Nephron progenitor cell (in vitro differentiated cells): ENCODE measurements around the gene PLA2G4E.

ENCODE experiments used
- DNase-seq: peaks from one replicate; pipeline ENCODE4 v3.0.0; 2021
- H3K27ac Mint-ChIP-seq: 2 replicates; pipeline ENCODE4 v1.8.0; 2021; ENCODE audit warnings: mild to moderate bottlenecking, moderate library complexity, mixed read lengths
- H3K27me3 Mint-ChIP-seq: 2 replicates; pipeline ENCODE4 v1.8.0; 2021; ENCODE audit warnings: mild to moderate bottlenecking, low read depth, mixed read lengths; ENCODE audit not compliant: poor library complexity
- H3K36me3 Mint-ChIP-seq: 2 replicates; pipeline ENCODE4 v1.8.0; 2021; ENCODE audit warnings: low read depth, mixed read lengths
- H3K4me1 Mint-ChIP-seq: 2 replicates; pipeline ENCODE4 v1.8.0; 2021; ENCODE audit warnings: mixed read lengths
- H3K4me3 Mint-ChIP-seq: 2 replicates; pipeline ENCODE4 v1.8.0; 2021; ENCODE audit warnings: mild to moderate bottlenecking, moderate library complexity, mixed read lengths
- H3K9me3 Mint-ChIP-seq: 2 replicates; pipeline ENCODE4 v1.8.0; 2021; ENCODE audit warnings: mild to moderate bottlenecking, moderate library complexity, mixed read lengths
- TF ChIP-seq, protein P1 (sequence below): fragments of 200-600 bp; sonication (generic); IDR thresholded peaks from 2 replicates; pipeline ENCODE4 v1.5.0; 2021; ENCODE audit warnings: antibody characterized with exemption

Gene PLA2G4E

DNA sequence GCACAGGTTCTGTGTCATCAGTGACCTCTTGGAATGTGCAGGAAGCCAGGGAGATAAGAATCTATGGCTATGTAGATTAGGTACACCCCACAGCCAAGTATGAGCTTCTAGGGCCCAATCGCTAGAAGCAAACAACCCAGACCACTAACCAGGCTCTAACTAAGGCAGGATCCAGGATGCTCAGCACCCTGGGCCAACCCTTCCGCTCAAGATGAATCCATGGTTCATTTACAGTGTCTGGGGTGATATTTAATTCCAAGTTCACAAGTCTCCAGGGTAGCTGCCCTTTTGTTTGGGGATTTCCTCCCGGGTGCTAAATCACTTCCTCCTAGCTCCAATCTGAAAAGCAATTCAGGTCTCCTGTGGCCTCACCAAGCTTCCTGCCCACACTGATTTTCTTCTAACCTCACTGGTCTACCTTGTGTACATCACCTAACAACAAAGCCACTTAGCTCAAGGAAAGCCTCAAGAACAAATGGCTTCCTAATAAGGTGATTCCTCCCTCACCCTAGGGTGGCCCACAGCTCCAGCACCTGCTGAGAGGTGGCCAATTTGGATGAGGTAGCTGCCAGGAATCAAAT lies 50.9 kb downstream of the PLA2G4E start:
- Mint-ChIP-seq H3K9me3 (no peaks in the 10 kb centered on the region), H3K36me3 (peaks cover 5% of the 10 kb centered on the region), H3K4me1 (peaks cover 42% of the 10 kb centered on the region), H3K27ac (no peak overlapping the region), H3K4me3 (peak overlapping the region; percentile 37), H3K27me3 (peaks cover 14% of the 10 kb centered on the region)
- no peak for DNase-seq
- TF ChIP-seq, protein P1, sequence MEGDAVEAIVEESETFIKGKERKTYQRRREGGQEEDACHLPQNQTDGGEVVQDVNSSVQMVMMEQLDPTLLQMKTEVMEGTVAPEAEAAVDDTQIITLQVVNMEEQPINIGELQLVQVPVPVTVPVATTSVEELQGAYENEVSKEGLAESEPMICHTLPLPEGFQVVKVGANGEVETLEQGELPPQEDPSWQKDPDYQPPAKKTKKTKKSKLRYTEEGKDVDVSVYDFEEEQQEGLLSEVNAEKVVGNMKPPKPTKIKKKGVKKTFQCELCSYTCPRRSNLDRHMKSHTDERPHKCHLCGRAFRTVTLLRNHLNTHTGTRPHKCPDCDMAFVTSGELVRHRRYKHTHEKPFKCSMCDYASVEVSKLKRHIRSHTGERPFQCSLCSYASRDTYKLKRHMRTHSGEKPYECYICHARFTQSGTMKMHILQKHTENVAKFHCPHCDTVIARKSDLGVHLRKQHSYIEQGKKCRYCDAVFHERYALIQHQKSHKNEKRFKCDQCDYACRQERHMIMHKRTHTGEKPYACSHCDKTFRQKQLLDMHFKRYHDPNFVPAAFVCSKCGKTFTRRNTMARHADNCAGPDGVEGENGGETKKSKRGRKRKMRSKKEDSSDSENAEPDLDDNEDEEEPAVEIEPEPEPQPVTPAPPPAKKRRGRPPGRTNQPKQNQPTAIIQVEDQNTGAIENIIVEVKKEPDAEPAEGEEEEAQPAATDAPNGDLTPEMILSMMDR = no peak

DNA sequence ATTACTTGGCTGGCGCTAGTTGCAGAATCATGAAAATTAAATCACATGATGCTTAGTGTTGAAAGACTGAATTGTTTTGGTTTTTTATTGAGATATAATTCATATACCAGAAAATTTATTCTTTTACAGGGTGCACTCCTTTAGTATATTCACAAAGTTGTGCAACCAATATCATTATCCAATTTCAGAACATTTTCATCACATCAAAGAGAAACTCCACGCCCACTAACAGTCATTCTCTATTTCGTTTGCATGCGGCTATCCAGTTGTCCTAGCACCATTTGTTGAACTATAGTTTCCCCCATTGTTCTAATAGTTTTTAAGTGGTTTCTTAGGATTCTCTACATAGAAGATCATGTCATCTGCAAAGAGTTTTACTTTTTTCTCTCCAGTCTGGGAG lies 52.1 kb downstream of the PLA2G4E start:
- TF ChIP-seq, protein P1 = no peak
- Mint-ChIP-seq H3K27ac (no peak overlapping the region), H3K4me1 (peaks cover 42% of the 10 kb centered on the region), H3K4me3 (no peak overlapping the region), H3K27me3 (peaks cover 3% of the 10 kb centered on the region), H3K36me3 (peaks cover 5% of the 10 kb centered on the region), H3K9me3 (no peaks in the 10 kb centered on the region)
- DNase-seq = no peak

DNA sequence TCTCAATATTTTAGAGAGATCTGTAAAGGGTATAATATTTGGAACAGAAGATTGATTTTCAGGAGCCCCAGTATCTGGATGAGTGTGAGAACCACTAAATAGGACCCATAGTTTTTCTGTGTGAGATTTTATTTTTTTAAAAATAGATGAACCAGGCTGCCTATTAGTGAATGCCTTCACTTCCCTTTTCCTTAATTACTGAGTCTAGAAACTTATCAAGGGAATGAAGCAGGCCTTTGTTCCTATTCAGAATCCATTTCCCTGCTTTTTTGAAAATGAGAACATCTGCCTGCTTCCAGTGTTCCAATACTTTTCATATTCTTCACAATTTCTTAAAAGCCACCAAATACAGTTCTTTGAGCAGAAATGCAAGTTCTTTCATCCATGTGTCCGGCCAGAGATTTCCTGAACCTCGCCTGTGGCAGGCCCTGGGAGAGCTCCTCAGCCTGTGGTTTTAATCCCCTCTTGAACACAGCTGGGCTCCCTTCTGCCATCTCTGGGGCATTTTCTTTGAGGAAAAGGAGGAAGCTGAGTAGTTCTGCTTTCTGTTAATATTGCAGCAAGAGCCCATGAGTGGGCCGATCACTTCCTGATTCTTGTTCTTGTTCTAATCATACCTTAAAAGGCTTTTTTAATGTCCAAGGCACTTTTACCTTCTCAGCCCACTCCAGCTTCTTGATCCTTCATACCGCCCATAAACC lies 53.2 kb downstream of the PLA2G4E start:
- TF ChIP-seq, protein P1 = no peak
- peaks cover 2% of the 10 kb centered on the region for H3K27me3 Mint-ChIP-seq
- H3K4me1 Mint-ChIP-seq = peaks cover 42% of the 10 kb centered on the region
- H3K9me3 Mint-ChIP-seq = peaks cover 3% of the 10 kb centered on the region
- peak overlapping the region; percentile 6 for H3K27ac Mint-ChIP-seq
- H3K4me3 Mint-ChIP-seq = no peak overlapping the region
- peaks cover 5% of the 10 kb centered on the region for H3K36me3 Mint-ChIP-seq
- DNase-seq = no peak

DNA sequence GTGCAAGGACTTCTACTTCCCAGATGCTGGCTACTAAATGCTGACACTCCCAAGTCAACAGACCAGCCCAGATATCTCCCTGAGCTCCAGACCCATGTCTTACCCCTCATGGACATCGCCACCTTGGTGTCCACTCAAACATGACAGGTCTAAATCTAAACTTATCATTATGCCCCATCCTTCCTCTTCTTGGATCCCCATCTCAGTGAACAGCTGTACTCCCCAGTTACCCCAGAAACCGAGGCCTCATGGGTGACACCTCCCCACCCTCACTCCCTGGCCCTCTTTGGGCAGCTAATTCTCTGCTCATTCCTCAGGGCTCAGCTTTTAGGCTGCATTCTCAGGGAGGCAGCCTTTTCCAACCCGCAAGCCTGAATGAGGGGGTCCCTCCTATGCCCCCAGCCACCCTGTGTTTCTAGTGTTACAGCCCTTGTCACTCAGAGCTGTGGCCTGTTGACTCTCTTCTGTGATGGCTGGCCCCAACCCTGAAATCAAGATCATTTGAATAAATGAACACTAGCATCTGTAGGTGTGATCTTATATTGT lies 53.8 kb downstream of the PLA2G4E start:
- Mint-ChIP-seq H3K27ac (peak overlapping the region; percentile 78), H3K9me3 (peaks cover 8% of the 10 kb centered on the region), H3K4me3 (no peak overlapping the region), H3K4me1 (peaks cover 42% of the 10 kb centered on the region), H3K27me3 (peaks cover 2% of the 10 kb centered on the region), H3K36me3 (peaks cover 10% of the 10 kb centered on the region)
- TF ChIP-seq, protein P1 = no peak
- DNase-seq = no peak

DNA sequence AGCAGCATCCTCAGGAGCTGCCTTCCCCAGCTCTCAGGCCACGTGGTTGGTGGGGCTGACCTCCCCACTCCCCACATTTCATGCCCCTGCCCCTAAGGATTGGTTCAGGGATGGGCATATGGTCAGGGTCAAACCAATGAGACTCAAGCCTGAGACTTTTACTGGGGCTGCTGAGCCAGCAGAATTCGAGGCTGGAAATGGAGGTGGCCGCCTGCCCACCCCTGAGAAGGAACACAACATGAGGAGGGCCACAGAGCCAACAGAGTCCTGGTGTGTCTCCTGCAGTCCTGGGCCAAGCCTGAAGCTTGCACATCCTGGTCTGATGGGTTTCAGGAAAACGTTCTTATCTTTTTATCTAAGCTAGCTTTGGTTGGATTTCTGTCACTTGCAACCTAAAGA lies 54.4 kb downstream of the PLA2G4E start:
- Mint-ChIP-seq H3K27ac (no peak overlapping the region), H3K4me3 (no peak overlapping the region), H3K36me3 (peaks cover 16% of the 10 kb centered on the region), H3K4me1 (peaks cover 40% of the 10 kb centered on the region), H3K27me3 (peaks cover 2% of the 10 kb centered on the region), H3K9me3 (peaks cover 13% of the 10 kb centered on the region)
- TF ChIP-seq, protein P1 = no peak
- DNase-seq = no peak
